GM12872 (cell line): ENCODE results near the gene FBH1.

Source experiments
- TF ChIP-seq, protein P1 (sequence below): IDR thresholded peaks from 3 replicates; pipeline ENCODE4 v1.5.1; 2011; ENCODE audit warnings: low read depth, mild to moderate bottlenecking, low read length, moderate library complexity; ENCODE audit not compliant: insufficient read depth

The FBH1 gene

DNA sequence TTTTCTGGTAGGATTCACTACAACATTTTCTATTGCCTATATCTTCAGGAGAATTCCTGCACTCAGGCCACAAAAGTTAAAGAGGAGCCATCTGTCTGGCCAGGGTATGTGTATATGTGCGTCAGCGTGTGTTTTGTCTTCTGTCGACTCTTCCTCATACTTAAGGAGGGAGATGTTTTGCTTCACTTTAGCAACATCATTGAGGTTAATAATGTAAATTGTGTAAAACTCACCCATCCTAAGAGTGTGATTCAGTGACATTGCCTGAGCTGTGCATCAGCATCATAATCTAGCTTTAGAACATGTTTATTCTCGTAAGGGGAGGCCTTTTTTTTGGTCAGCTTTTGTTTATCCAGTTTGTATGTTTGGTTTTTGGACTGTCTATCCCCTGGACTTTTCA is 23.7 kb downstream of the FBH1 start:
- TF ChIP-seq, protein P1, sequence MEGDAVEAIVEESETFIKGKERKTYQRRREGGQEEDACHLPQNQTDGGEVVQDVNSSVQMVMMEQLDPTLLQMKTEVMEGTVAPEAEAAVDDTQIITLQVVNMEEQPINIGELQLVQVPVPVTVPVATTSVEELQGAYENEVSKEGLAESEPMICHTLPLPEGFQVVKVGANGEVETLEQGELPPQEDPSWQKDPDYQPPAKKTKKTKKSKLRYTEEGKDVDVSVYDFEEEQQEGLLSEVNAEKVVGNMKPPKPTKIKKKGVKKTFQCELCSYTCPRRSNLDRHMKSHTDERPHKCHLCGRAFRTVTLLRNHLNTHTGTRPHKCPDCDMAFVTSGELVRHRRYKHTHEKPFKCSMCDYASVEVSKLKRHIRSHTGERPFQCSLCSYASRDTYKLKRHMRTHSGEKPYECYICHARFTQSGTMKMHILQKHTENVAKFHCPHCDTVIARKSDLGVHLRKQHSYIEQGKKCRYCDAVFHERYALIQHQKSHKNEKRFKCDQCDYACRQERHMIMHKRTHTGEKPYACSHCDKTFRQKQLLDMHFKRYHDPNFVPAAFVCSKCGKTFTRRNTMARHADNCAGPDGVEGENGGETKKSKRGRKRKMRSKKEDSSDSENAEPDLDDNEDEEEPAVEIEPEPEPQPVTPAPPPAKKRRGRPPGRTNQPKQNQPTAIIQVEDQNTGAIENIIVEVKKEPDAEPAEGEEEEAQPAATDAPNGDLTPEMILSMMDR = no peak

GRCh38 chr10:5915451-5915850 is 25.4 kb downstream of the FBH1 start:
- TF ChIP-seq, protein P1 = no peak

DNA sequence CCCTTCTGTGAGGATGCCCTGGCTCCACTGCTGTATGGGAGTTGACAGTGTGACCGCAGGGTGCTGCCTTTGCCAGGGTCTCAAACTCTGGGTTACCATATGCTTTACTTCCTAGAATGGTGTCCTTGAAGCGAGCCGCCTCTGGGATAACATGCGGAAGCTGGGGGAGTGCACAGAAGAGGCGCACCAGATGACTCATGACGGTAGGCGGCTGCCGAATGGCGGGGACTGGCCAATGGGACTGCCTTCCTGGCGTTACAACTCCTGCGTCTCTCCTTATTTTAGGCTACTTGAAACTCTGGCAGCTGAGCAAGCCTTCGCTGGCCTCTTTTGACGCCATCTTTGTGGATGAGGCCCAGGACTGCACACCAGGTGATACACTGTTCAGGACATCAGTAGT is 27.3 kb downstream of the FBH1 start:
- TF ChIP-seq, protein P1 = no peak

GRCh38 chr10:5918763-5919162 is 28.7 kb downstream of the FBH1 start:
- TF ChIP-seq, protein P1 = no peak

- TF ChIP-seq, protein P1 = no peak
These were observed 29.5 kb downstream of the FBH1 start for GRCh38 chr10:5919568-5919967.

DNA sequence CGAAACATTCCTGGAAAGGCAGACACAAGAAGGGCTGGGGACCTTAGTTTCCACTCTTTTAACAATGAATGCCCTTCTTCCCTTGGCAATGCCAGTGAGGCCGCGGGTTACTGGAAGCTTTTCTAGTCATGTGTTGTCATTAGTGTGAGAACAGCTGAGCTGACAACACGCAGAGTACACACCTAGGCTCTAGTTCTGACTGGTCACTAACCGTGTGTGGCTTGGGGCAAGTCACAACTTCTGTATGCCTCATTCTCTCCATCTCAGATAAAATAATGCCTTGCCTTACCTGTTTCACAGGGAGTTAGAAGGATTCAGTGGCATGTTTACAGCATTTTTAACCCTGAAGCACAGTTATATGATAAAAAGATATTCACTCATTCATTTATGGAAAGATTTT is 31.7 kb downstream of the FBH1 start:
- TF ChIP-seq, protein P1 = no peak

- TF ChIP-seq, protein P1 = no peak
These were observed 34.8 kb downstream of the FBH1 start for GRCh38 chr10:5924889-5925288.

GRCh38 chr10:5927306-5927705 is 37.3 kb downstream of the FBH1 start:
- TF ChIP-seq, protein P1 = no peak
